ENCODE measurements around the gene FRMD4A. TPM values are rescaled to one million over a fixed set of nuclear protein-coding genes. Genes with fewer than 3 reads are reported as not detected.

FRMD4A gene
- total and polyA plus RNA-seq, 10 of the 15 experiments (the other 5 are each of a cell fraction or from before 2014, with no cell fraction given): 17.8 to 75.2 (median 39.1) TPM

DNA sequence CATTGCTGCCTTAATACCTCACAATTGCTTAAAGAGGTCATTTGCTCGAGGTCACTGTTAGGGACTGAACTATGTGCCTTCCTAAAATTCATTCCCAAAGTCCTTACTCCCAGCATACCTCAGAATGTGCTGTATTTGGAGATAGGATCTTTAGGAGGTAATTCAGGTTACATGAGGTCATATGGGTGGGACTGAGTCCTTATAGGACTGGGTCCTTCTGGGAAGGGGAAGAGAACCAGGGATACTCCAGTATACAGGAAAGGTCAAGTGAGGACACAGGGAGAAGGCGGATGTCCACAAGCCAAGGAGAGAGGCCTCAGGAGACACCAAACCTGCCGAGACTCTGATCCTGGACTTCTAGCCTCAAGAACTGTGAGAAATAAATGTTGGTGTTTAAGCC lies 490.7 kb downstream of the FRMD4A start:
- Histone ChIP-seq H3K36me3 (ENCODE audit: control insufficient read depth in 2 of 2, insufficient read depth in 2 of 2, low read length in 1 of 2) (no peaks in the 10 kb centered on the region; a peak in 1 of 4 replicates), H3K27me3 (replicated peaks in 1 of 2; ENCODE audit: control insufficient read depth in 2 of 2, insufficient read depth in 2 of 2, low read length in 1 of 2) (no peaks in the 10 kb centered on the region), H3K79me2 (ENCODE audit: control insufficient read depth, insufficient read depth, low read length) (no peaks in the 10 kb centered on the region), H3K4me1 (ENCODE audit: control insufficient read depth, insufficient read depth, low read length) (no peaks in the 10 kb centered on the region), H3K27ac (ENCODE audit: control insufficient read depth, insufficient read depth) (no peak overlapping the region), H3K4me2 (ENCODE audit: control insufficient read depth, insufficient read depth) (no peak overlapping the region), H3K4me3 (no peak overlapping the region), H3K9ac (ENCODE audit: control insufficient read depth, insufficient read depth, low read length) (no peak overlapping the region), H3K9me3 (replicated peaks; ENCODE audit: control insufficient read depth, insufficient read depth, low read length) (no peaks in the 10 kb centered on the region; the same call in 2 of the 3 replicates), H2AFZ (ENCODE audit: control insufficient read depth, low read depth, low read length) (no peak overlapping the region), H4K20me1 (ENCODE audit: control insufficient read depth, insufficient read depth) (no peaks in the 10 kb centered on the region)
- CTCF ChIA-PET: no interaction called here
- no peak for ATAC-seq
- no peak for DNase-seq (ENCODE audit: low read depth, low spot score)
- intact Hi-C loops (cut with micrococcal nuclease; ENCODE audit: unreplicated experiment) (no loop called here), in situ Hi-C loops (cut with MboI) (no loop called here)
- 55% methylated on average over 3 of the region's 3 CpGs for WGBS (ENCODE audit: insufficient coverage, insufficient replicate concordance, low lambda C conversion rate, missing lambda C conversion rate)
- TF ChIP-seq ATF3 (IDR thresholded peaks at IDR 0.05; ENCODE audit: borderline replicate concordance, extremely low read depth, low read depth, low read length) (no peak), BCLAF1 (IDR thresholded peaks at IDR 0.05) (no peak), TCF7 (IDR thresholded peaks at IDR 0.05; ENCODE audit: borderline replicate concordance) (no peak), SMC3 (IDR thresholded peaks at IDR 0.05; ENCODE audit: borderline replicate concordance, low read length) (no peak), BCL11A (IDR thresholded peaks at IDR 0.05; ENCODE audit: low read depth, low read length) (no peak), CREB1 (IDR thresholded peaks at IDR 0.05; ENCODE audit: low read depth) (no peak)
- TF ChIP-seq, protein P1, sequence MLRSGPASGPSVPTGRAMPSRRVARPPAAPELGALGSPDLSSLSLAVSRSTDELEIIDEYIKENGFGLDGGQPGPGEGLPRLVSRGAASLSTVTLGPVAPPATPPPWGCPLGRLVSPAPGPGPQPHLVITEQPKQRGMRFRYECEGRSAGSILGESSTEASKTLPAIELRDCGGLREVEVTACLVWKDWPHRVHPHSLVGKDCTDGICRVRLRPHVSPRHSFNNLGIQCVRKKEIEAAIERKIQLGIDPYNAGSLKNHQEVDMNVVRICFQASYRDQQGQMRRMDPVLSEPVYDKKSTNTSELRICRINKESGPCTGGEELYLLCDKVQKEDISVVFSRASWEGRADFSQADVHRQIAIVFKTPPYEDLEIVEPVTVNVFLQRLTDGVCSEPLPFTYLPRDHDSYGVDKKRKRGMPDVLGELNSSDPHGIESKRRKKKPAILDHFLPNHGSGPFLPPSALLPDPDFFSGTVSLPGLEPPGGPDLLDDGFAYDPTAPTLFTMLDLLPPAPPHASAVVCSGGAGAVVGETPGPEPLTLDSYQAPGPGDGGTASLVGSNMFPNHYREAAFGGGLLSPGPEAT (IDR thresholded peaks at IDR 0.05; ENCODE audit: low read depth): no peak
- no TSS peak for BruUV-seq (replicated peaks)
- SMC1A ChIA-PET (ENCODE audit: uncharacterized antibody, unreplicated experiment): interaction anchor here (0.5 kb wide), 1 partner anchor 162 kb away, joined by 3 read pairs; no protein-coding TSS in a partner anchor
- RAD21 ChIA-PET (ENCODE audit: unreplicated experiment): no interaction called here
- POLR2A ChIA-PET: interaction anchor here (0.7 kb wide), 1 partner anchor 230 kb away, joined by 8 read pairs; no protein-coding TSS in a partner anchor
- FAIRE-seq: no peak

All from GM12878 (cell line).